Body of pancreas (tissue), 4 donors: ENCODE results near the gene ANAPC5.

Experiments used
- POLR2A ChIP-seq, 3 donors: fragments of 450-650 bp; IDR thresholded peaks; one replicate each; pipeline ENCODE4 v1.6.1; 2016; ENCODE audit warnings: antibody characterized with exemption in 3 of 3, mild to moderate bottlenecking in 2 of 3
- TF ChIP-seq, protein P1 (sequence below), 7 experiments: fragments of 450-650 bp in 4 of 7; fragments of 200-600 bp in 3 of 7; sonication (generic) in 3 of 7; IDR thresholded peaks; one replicate each; pipeline ENCODE4 v1.5.1; 2016 to 2019; ENCODE audit warnings: antibody characterized with exemption in 7 of 7

DNA sequence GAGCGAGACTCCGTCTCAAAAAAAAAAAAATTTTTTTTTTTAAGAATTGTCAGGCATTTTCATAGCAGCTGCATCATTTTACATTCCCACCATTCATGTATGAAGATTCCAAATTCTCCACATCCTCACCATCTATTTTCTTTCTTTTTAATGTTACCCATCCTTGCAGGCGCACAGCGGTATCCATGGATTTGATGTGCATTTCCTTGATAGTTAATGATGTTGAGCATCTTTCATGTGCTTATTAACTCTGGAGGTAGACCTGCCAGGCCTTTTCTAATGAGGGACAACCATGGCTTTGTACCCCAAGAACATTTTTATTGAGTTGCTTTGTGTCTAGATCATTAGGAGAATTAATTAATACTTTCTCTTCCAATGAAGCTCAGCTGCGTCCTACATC is 46.1 kb upstream of the ANAPC5 start:
- TF ChIP-seq, protein P1, sequence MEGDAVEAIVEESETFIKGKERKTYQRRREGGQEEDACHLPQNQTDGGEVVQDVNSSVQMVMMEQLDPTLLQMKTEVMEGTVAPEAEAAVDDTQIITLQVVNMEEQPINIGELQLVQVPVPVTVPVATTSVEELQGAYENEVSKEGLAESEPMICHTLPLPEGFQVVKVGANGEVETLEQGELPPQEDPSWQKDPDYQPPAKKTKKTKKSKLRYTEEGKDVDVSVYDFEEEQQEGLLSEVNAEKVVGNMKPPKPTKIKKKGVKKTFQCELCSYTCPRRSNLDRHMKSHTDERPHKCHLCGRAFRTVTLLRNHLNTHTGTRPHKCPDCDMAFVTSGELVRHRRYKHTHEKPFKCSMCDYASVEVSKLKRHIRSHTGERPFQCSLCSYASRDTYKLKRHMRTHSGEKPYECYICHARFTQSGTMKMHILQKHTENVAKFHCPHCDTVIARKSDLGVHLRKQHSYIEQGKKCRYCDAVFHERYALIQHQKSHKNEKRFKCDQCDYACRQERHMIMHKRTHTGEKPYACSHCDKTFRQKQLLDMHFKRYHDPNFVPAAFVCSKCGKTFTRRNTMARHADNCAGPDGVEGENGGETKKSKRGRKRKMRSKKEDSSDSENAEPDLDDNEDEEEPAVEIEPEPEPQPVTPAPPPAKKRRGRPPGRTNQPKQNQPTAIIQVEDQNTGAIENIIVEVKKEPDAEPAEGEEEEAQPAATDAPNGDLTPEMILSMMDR (IDR thresholded peaks at IDR 0.05), result no peak
- TF ChIP-seq POLR2A (IDR thresholded peaks at IDR 0.05), result no peak
